ENCODE results near the gene PIK3C3. TPM values are rescaled to one million over a fixed set of nuclear protein-coding genes. Genes with fewer than 3 reads are reported as not detected.

Gene PIK3C3
- total RNA-seq, 4 donors from 2014 or later, result 35.5 to 54.7 (median 39.6) TPM

DNA sequence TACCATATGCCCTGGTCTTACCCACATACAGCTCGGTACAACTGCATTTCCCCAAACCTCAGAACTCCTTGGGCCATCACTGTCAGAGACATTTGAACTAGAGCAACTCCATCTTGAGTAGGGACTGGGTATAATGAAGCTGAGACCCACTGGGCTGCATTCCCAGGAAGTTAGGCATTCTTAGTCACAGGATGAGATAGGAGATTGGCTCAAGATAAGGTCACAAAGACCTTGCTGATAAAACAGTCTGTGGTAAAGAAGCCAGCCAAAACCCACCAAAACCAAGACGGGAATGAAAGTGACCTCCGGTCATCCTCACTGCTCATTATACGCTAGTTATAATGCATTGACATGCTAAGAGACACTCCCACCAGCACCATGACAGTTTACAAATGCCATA lies 131.3 kb downstream of the PIK3C3 start:
- no peak for DNase-seq (ENCODE audit: low spot score in 2 of 2)
- intact Hi-C loops (cut with DNase I; ENCODE audit: low total_unique reads), result no loop called here
- TF ChIP-seq, protein P1, sequence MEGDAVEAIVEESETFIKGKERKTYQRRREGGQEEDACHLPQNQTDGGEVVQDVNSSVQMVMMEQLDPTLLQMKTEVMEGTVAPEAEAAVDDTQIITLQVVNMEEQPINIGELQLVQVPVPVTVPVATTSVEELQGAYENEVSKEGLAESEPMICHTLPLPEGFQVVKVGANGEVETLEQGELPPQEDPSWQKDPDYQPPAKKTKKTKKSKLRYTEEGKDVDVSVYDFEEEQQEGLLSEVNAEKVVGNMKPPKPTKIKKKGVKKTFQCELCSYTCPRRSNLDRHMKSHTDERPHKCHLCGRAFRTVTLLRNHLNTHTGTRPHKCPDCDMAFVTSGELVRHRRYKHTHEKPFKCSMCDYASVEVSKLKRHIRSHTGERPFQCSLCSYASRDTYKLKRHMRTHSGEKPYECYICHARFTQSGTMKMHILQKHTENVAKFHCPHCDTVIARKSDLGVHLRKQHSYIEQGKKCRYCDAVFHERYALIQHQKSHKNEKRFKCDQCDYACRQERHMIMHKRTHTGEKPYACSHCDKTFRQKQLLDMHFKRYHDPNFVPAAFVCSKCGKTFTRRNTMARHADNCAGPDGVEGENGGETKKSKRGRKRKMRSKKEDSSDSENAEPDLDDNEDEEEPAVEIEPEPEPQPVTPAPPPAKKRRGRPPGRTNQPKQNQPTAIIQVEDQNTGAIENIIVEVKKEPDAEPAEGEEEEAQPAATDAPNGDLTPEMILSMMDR (IDR thresholded peaks at IDR 0.05), result no peak
- no peak for TF ChIP-seq POLR2A (IDR thresholded peaks at IDR 0.05)
- whole genome bisulfite sequencing, 2 donors, result 90 to 92% methylated on average over 4 of the region's 4 CpGs
- H3K4me3 ChIP-seq (ENCODE audit: low read depth, poor library complexity, severe bottlenecking), result no peak overlapping the region

DNA sequence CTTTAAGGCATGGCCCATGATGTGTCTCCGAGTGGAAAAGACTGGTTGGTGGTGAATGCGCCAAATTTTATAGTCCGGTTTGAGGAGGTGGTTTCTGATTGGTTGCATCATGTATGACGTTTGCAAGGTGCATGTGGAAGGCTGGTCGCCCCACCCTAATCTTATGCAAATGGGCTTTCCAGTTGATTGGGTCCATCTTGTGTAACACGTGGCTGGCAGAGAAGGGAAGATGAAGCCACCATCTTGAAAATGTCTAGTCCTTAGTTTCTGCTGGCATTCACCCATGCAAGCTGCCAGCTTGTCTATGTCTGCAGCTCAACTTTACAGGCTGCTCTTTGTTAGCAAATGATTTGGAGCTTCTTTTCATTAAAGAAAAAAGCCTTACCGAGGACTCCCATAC lies 132.2 kb downstream of the PIK3C3 start:
- intact Hi-C loops (cut with DNase I; ENCODE audit: low total_unique reads), result no loop called here
- 81 to 84% methylated on average over 7 of the region's 7 CpGs for WGBS, 2 donors
- TF ChIP-seq, protein P1 (IDR thresholded peaks at IDR 0.05), result no peak
- no peak for TF ChIP-seq POLR2A (IDR thresholded peaks at IDR 0.05)
- H3K4me3 ChIP-seq (ENCODE audit: low read depth, poor library complexity, severe bottlenecking), result no peak overlapping the region
- DNase-seq (ENCODE audit: low spot score in 2 of 2), result no peak

DNA sequence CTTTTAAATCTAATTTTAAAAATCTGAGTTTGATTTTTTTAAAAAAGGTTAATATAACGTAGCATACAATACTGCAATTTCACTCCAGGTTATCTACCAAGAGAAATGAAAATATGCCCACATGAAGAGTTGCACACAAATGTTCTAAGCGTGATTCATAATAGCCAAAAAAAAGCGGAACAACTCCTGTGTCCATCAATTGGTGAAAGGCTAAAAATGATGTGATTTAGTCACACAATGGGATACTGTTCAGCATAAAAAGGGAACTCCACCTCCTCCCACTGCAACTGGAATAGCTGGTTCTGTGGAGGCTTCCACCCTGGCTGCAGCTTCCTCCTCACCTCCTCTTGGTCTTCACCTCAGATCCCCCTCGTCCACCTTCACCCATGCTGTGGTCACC lies 132.8 kb downstream of the PIK3C3 start:
- intact Hi-C loops (cut with DNase I; ENCODE audit: low total_unique reads), result no loop called here
- WGBS, 2 donors, result 96 to 97% methylated on average over 4 of the region's 4 CpGs

DNA sequence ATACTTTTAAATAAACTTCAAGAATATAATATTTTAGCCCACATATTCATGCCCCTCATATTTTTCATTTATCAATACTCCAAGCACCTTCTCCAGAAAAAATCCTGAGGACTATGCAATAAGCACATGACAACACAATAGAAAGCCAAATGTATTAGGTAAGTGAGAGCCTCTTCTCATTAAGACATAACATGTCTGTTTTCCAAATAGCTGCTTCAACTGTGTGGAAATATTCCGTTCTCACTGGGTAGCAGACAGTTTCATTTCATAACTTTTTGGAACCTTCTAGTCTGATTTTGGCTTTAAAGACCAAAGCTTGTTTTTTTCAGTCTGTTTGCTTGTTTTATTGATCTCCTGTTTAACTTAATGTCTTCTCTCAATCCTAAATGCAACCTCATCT lies 137.8 kb downstream of the PIK3C3 start:
- intact Hi-C loops (cut with DNase I; ENCODE audit: low total_unique reads), result no loop called here
- no peak overlapping the region for H3K4me3 ChIP-seq (ENCODE audit: low read depth, poor library complexity, severe bottlenecking)
- TF ChIP-seq POLR2A (IDR thresholded peaks at IDR 0.05), result no peak
- TF ChIP-seq, protein P1 (IDR thresholded peaks at IDR 0.05), result no peak
- 61 to 63% methylated on average over 1 of the region's 1 CpG for WGBS, 2 donors
- DNase-seq (ENCODE audit: low spot score in 2 of 2), result no peak

More for the DNA sequence above, 132.8 kb downstream of the PIK3C3 start:
- DNase-seq (ENCODE audit: low spot score in 2 of 2), result no peak
- no peak for TF ChIP-seq POLR2A (IDR thresholded peaks at IDR 0.05)
- TF ChIP-seq, protein P1 (IDR thresholded peaks at IDR 0.05), result no peak
- no peak overlapping the region for H3K4me3 ChIP-seq (ENCODE audit: low read depth, poor library complexity, severe bottlenecking)

DNA sequence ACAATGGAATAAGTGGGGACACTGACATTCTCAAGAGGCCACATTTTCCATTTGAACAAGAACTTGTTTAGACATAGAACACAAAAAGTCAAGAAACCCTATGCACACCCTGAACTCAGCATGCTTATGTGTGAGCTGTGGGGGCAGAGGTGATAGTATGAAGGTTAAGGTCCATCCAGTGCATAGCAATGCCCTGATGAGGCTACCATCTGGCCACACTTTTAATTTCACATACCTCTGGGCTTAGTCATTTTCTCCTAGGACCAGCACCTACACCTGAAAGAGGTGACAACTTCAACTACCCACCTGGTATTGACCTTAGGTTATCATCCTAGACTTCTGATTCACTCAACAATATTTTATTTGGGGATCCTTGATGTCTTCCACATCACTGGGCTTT lies 139.8 kb downstream of the PIK3C3 start:
- no peak for DNase-seq (ENCODE audit: low spot score in 2 of 2)
- H3K4me3 ChIP-seq (ENCODE audit: low read depth, poor library complexity, severe bottlenecking), result no peak overlapping the region
- intact Hi-C loops (cut with DNase I; ENCODE audit: low total_unique reads), result no loop called here
- TF ChIP-seq, protein P1 (IDR thresholded peaks at IDR 0.05), result no peak

DNA sequence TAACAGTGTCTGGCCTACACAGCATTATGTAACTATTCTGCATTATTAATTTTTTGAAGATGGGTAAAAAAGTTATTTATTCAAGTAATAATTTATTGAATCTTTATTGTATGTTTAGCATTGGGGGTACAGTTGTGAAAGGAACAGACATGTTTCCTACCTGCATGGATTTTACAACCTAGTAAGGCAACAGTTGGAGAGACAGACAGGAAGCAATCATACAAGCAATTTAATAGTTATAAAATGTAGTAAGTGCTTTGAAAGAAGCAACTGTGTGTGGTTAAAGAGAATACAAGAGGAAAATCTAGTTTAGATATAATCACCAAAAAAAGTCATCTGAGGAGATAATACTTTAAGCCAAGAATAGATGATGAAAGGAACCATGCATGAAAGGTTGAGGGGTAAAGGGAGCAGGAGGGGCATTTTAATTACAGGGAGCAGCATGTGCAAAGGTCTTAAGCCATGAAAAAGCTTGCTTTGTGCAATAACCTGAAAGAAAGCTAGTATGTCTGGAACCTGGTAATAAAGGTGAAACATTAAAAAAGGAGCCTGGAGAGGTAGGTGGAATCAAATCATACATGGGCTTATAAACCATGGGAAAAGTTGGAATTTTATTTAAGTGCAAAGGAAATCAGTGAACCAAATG lies 140.8 kb downstream of the PIK3C3 start:
- no peak for DNase-seq (ENCODE audit: low spot score in 2 of 2)
- H3K4me3 ChIP-seq (ENCODE audit: low read depth, poor library complexity, severe bottlenecking), result no peak overlapping the region
- intact Hi-C loops (cut with DNase I; ENCODE audit: low total_unique reads), result no loop called here
- TF ChIP-seq POLR2A (IDR thresholded peaks at IDR 0.05), result no peak
- TF ChIP-seq, protein P1 (IDR thresholded peaks at IDR 0.05), result no peak
